Adipocyte (in vitro differentiated cells): ENCODE data around the gene AHCYL2.

ENCODE experiments used
- DNase-seq: peaks from one replicate; pipeline ENCODE4 v3.0.0-alpha.2; 2015; ENCODE audit warnings: low read depth
- H3K27me3 ChIP-seq: replicated peaks from 2 replicates; pipeline ENCODE4 v1.7.0; 2013; ENCODE audit warnings: mild to moderate bottlenecking, low read length, moderate library complexity; ENCODE audit not compliant: control insufficient read depth, insufficient read depth
- H3K36me3 ChIP-seq: 2 replicates; pipeline ENCODE4 v1.7.0; 2013; ENCODE audit warnings: low read length, mild to moderate bottlenecking, moderate library complexity; ENCODE audit not compliant: control insufficient read depth, insufficient read depth, severe bottlenecking
- H3K4me1 ChIP-seq: 2 replicates; pipeline ENCODE4 v1.7.0; 2013; ENCODE audit warnings: mild to moderate bottlenecking, low read length, moderate library complexity; ENCODE audit not compliant: control insufficient read depth, insufficient read depth
- H3K4me3 ChIP-seq: 2 replicates; pipeline ENCODE4 v1.7.0; 2013; ENCODE audit warnings: mild to moderate bottlenecking, low read length, moderate library complexity
- H3K9ac ChIP-seq: 2 replicates; pipeline ENCODE4 v1.7.0; 2013; ENCODE audit warnings: mild to moderate bottlenecking, low read length, moderate library complexity
- H3K9me3 ChIP-seq: 2 replicates; pipeline ENCODE4 v1.7.0; 2013; ENCODE audit warnings: mild to moderate bottlenecking, low read length, moderate library complexity; ENCODE audit not compliant: control insufficient read depth

AHCYL2 gene

GRCh38 chr7:129273936-129274335 is 49.1 kb downstream of the AHCYL2 start:
- DNase-seq: no peak
- peaks cover 2% of the 10 kb centered on the region for H3K4me1 ChIP-seq
- no peaks in the 10 kb centered on the region for H3K36me3 ChIP-seq
- no peak overlapping the region for H3K4me3 ChIP-seq
- no peaks in the 10 kb centered on the region for H3K27me3 ChIP-seq
- peaks cover 10% of the 10 kb centered on the region for H3K9me3 ChIP-seq
- no peak overlapping the region for H3K9ac ChIP-seq

DNA sequence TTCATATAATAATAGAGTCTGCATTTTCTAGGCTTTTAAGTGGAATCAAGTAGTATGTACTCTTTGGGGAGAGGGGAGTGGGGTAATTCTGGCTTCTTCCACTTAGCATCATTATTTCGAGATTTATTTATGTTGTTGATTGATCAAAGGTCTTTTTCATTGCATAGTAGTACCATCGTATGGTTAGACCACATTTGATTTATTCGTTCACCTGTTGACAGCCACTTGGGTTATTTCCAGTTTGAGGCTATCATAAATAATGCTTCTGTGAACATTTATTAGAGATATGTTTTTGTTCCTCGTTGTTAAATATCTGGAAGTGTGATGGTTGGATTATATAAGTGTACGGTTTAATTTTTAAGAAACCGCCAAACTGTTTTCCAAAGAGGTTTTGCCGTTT is 52.8 kb downstream of the AHCYL2 start:
- DNase-seq: no peak
- no peaks in the 10 kb centered on the region for H3K4me1 ChIP-seq

DNA sequence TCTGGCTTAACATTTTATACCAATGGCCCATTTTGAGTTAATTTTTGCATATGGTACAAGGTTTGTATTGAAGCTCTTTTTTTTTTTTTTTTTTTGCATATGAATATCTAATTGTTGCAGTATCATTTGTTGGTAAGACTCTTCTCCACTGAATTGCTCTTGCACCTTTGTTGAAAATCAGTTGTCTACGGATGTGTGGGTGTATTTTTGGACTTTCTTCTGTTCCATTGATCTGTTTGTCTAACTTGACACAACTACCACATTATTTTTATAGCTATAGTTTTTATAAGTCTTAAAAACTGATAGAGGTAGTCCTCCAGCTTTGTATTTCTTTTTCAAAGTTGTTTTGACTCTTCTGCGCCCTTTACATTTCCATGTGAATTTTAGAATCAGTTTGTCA is 53.9 kb downstream of the AHCYL2 start:
- peaks cover 8% of the 10 kb centered on the region for H3K9me3 ChIP-seq
- H3K36me3 ChIP-seq: no peaks in the 10 kb centered on the region
- no peaks in the 10 kb centered on the region for H3K27me3 ChIP-seq
- no peaks in the 10 kb centered on the region for H3K4me1 ChIP-seq
- no peak overlapping the region for H3K9ac ChIP-seq
- no peak for DNase-seq
- no peak overlapping the region for H3K4me3 ChIP-seq

More for the DNA sequence above, 52.8 kb downstream of the AHCYL2 start:
- Histone ChIP-seq H3K4me3 (no peak overlapping the region), H3K9ac (no peak overlapping the region), H3K9me3 (peaks cover 10% of the 10 kb centered on the region), H3K36me3 (no peaks in the 10 kb centered on the region), H3K27me3 (no peaks in the 10 kb centered on the region)

GRCh38 chr7:129279757-129280156 is 54.9 kb downstream of the AHCYL2 start:
- H3K36me3 ChIP-seq: no peaks in the 10 kb centered on the region
- no peaks in the 10 kb centered on the region for H3K27me3 ChIP-seq
- DNase-seq: no peak
- H3K4me3 ChIP-seq: no peak overlapping the region
- no peaks in the 10 kb centered on the region for H3K9me3 ChIP-seq
- H3K9ac ChIP-seq: no peak overlapping the region
- H3K4me1 ChIP-seq: no peaks in the 10 kb centered on the region

GRCh38 chr7:129281163-129281562 is 56.3 kb downstream of the AHCYL2 start:
- DNase-seq: no peak
- no peak overlapping the region for H3K9ac ChIP-seq
- H3K4me3 ChIP-seq: no peak overlapping the region
- peaks cover 10% of the 10 kb centered on the region for H3K4me1 ChIP-seq
- H3K9me3 ChIP-seq: no peaks in the 10 kb centered on the region
- no peaks in the 10 kb centered on the region for H3K36me3 ChIP-seq
- no peaks in the 10 kb centered on the region for H3K27me3 ChIP-seq

- no peaks in the 10 kb centered on the region for H3K36me3 ChIP-seq
- H3K27me3 ChIP-seq: no peaks in the 10 kb centered on the region
- H3K4me1 ChIP-seq: peaks cover 10% of the 10 kb centered on the region
- H3K9ac ChIP-seq: no peak overlapping the region
- H3K4me3 ChIP-seq: no peak overlapping the region
- no peaks in the 10 kb centered on the region for H3K9me3 ChIP-seq
- DNase-seq: no peak
These were observed 58.0 kb downstream of the AHCYL2 start for GRCh38 chr7:129282865-129283264.

DNA sequence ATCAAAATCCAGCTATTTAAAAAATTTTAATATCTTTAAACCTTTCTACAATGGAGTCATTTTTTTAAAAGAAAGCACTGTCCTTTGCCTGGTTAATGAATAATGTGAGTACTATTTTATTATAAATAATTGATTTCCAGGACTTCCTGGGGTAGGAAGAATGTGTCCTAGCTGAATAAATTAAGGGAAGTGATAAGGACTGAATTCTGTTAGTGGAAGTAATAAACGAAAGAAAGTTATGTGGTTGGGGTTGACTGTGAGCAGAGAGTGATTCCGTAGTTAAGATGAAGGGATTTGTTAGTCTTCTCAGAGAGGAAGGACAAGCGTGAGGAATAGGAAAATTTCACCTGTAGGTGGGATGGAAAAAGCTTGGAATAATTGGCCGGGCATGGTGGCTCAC is 59.1 kb downstream of the AHCYL2 start:
- H3K9me3 ChIP-seq: no peaks in the 10 kb centered on the region
- H3K4me1 ChIP-seq: peaks cover 10% of the 10 kb centered on the region
- H3K36me3 ChIP-seq: no peaks in the 10 kb centered on the region
- no peak overlapping the region for H3K9ac ChIP-seq
- H3K4me3 ChIP-seq: no peak overlapping the region
- no peak for DNase-seq
- H3K27me3 ChIP-seq: no peaks in the 10 kb centered on the region

DNA sequence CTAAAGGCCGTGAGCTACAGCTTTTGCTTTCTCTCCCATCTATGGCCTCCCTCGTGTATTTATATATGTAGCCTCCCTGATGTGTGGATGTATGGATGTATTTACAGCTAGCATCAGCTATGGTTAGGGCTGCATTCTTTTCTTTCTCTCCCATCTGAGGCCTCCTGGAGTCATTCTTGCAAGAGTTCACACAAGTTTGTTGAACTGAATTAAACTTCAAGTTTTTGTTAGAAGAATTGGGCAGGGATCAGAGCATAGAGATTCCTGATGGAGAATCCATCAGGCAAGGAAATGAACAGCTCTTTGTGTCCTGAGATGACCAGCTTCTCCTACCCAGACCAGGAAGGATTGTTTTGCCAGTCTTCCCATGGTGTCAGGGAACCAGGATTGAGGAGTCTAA is 60.3 kb downstream of the AHCYL2 start:
- Histone ChIP-seq H3K4me1 (peaks cover 10% of the 10 kb centered on the region), H3K9ac (no peak overlapping the region), H3K9me3 (no peaks in the 10 kb centered on the region), H3K36me3 (no peaks in the 10 kb centered on the region), H3K27me3 (no peaks in the 10 kb centered on the region), H3K4me3 (no peak overlapping the region)
- DNase-seq: peak; percentile 44

GRCh38 chr7:129292861-129293260 is 68.0 kb downstream of the AHCYL2 start:
- H3K4me1 ChIP-seq: peaks cover 19% of the 10 kb centered on the region
- no peak overlapping the region for H3K4me3 ChIP-seq
- H3K9me3 ChIP-seq: no peaks in the 10 kb centered on the region
- no peaks in the 10 kb centered on the region for H3K27me3 ChIP-seq
- H3K9ac ChIP-seq: no peak overlapping the region
- H3K36me3 ChIP-seq: no peaks in the 10 kb centered on the region
- DNase-seq: no peak

DNA sequence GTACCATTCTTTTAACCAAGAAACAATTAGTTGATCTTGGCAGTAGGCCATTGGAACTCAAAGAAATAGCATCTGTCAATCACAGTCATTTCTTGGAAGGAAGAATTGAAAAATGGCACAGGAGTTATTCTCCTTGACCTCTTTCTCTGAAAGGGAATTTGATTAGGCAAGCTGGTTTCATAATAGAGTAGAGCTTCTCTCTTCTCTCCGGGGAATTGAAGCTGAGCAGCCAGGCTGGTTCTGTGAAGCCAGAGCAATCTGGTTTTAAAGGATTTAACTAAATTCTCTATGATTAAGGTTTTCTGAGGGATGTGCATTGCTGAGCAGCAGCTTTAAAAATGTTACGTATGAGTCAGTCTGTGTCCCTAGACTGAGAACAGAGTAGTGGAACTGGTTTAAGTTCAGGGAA is 70.2 kb downstream of the AHCYL2 start:
- peaks cover 19% of the 10 kb centered on the region for H3K4me1 ChIP-seq
- peak; percentile 96 for DNase-seq

DNA sequence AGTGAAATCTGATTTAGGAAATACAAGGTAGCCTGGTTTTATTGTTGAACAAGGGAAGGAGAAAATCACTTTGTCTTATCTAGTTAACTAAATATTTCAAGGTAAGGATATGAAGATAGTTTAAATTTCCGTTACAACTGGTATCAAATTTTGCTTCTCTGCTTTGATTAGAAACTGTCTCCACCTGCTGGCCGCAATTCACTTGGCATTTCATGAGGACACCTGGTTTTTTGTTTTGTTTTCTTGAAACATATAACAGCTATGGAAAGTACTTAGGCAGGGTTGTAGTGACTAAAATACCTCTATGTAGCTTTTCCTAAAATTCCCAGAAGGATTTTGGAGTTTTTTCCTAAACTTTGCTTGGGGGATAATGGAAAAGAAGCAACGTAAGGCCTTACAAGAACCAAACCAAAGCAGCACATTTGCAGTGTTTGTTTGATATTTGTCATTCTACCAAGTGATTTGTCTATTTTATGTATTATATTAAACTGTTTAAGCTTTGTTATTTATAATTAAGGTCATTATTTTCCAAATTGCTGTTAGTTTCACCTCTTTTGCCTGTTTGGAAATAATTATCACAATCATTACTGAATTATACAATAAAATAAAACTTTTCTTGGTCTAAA is 73.6 kb downstream of the AHCYL2 start:
- H3K27me3 ChIP-seq: no peaks in the 10 kb centered on the region
- peak; percentile 71 for DNase-seq

More for the DNA sequence above, 70.2 kb downstream of the AHCYL2 start:
- Histone ChIP-seq H3K4me3 (peak overlapping the region; percentile 28), H3K36me3 (no peaks in the 10 kb centered on the region), H3K9me3 (no peaks in the 10 kb centered on the region), H3K9ac (no peak overlapping the region), H3K27me3 (no peaks in the 10 kb centered on the region)

DNA sequence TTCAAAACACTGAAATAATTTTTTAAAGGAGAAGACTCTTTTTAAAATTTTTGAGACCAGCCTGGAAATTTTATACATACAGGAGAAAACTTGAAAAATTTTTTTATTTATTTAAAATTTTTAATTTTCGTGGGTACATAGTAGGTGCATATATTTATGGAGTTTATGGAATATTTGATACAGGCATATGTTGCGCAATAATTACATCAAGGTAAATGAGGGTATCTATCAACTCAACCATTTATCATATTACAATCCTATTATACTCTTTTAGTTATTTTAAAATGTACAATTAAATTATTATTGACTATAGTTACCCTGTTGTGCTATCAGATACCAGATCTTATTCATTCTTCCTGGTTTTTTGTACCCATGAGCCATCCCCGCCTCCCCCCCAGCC is 75.1 kb downstream of the AHCYL2 start:
- Histone ChIP-seq H3K36me3 (no peaks in the 10 kb centered on the region), H3K4me3 (no peak overlapping the region), H3K9ac (no peak overlapping the region), H3K27me3 (no peaks in the 10 kb centered on the region), H3K4me1 (peaks cover 13% of the 10 kb centered on the region), H3K9me3 (peaks cover 3% of the 10 kb centered on the region)
- no peak for DNase-seq

More for the DNA sequence above, 73.6 kb downstream of the AHCYL2 start:
- no peaks in the 10 kb centered on the region for H3K36me3 ChIP-seq
- no peak overlapping the region for H3K4me3 ChIP-seq
- no peaks in the 10 kb centered on the region for H3K9me3 ChIP-seq
- no peak overlapping the region for H3K9ac ChIP-seq
- H3K4me1 ChIP-seq: peaks cover 19% of the 10 kb centered on the region
